PC-3 (cell line): Measurements from ENCODE around the gene CTBP2. TPM values are rescaled to one million over a fixed set of nuclear protein-coding genes. Genes with fewer than 3 reads are reported as not detected.

ENCODE experiments used
- ATAC-seq: fragments of 200-7000 bp; cut with Tn5 transposase; 2 replicates; pipeline ENCODE4 v1.9.1; 2020; ENCODE audit warnings: mild to moderate bottlenecking, moderate library complexity
- BruUV-seq: library from RNA; stranded (reverse); fragments of 400-500 nt; replicated peaks from 2 replicates; lab custom pipeline; 2021; lab: Mats Ljungman, UMichigan
- CTCF ChIA-PET: fragments of 300-600 bp; sonication (Branson Sonifier 250); formaldehyde crosslinking; loops from one replicate; lab custom pipeline; 2022; ENCODE audit warnings: antibody characterized with exemption; lab: Charles Lee
- POLR2A ChIA-PET: fragments of 300-600 bp; sonication (Branson Sonifier 250); formaldehyde crosslinking; loops from one replicate; lab custom pipeline; 2022; ENCODE audit warnings: antibody characterized with exemption; ENCODE audit not compliant: unreplicated experiment; lab: Charles Lee
- DNase-seq: peaks from one replicate; pipeline ENCODE4 v3.0.0-alpha.2; 2015
- H2AFZ ChIP-seq: fragments of 300-600 bp; sonication (generic); 2 replicates; pipeline ENCODE4 v1.6.0; 2016; ENCODE audit warnings: antibody characterized with exemption, low read length
- H3F3A ChIP-seq: fragments of 300-600 bp; sonication (generic); one replicate; pipeline ENCODE4 v1.6.0; 2017; ENCODE audit warnings: antibody characterized with exemption, low read length, control low read depth, mild to moderate bottlenecking; ENCODE audit not compliant: unreplicated experiment
- H3K27ac ChIP-seq: fragments of 300-600 bp; sonication (generic); 2 replicates; pipeline ENCODE4 v1.5.1; 2016; ENCODE audit warnings: mild to moderate bottlenecking, low read length
- H3K27me3 ChIP-seq: fragments of 300-600 bp; sonication (generic); 2 replicates; pipeline ENCODE4 v1.6.1; 2016; ENCODE audit warnings: low read length, mixed read lengths
- H3K36me3 ChIP-seq: fragments of 300-600 bp; sonication (generic); 2 replicates; pipeline ENCODE4 v1.6.1; 2016; ENCODE audit warnings: low read depth, mixed run types, low read length, mixed read lengths
- H3K4me1 ChIP-seq: fragments of 300-600 bp; sonication (generic); 2 replicates; pipeline ENCODE4 v1.5.1; 2016; ENCODE audit warnings: low read length; ENCODE audit not compliant: insufficient read depth
- H3K4me2 ChIP-seq: fragments of 300-600 bp; sonication (generic); 2 replicates; pipeline ENCODE4 v1.6.0; 2016; ENCODE audit warnings: low read length
- H3K4me3 ChIP-seq: fragments of 300-600 bp; sonication (generic); 2 replicates; pipeline ENCODE4 v1.5.1; 2016; ENCODE audit warnings: mild to moderate bottlenecking, low read length, mixed read lengths
- H3K79me2 ChIP-seq: fragments of 300-600 bp; sonication (generic); 2 replicates; pipeline ENCODE4 v1.6.1; 2017; ENCODE audit warnings: low read length, mixed read lengths
- H3K9ac ChIP-seq: fragments of 300-600 bp; sonication (generic); 2 replicates; pipeline ENCODE4 v1.6.0; 2016; ENCODE audit warnings: mild to moderate bottlenecking, low read length
- H3K9me2 ChIP-seq: fragments of 300-600 bp; sonication (generic); replicated peaks from 2 replicates; pipeline ENCODE4 v1.6.1; 2016; ENCODE audit warnings: mixed run types, low read length, mixed read lengths
- H3K9me3 ChIP-seq: fragments of 300-600 bp; sonication (generic); 2 replicates; pipeline ENCODE4 v1.6.1; 2016; ENCODE audit warnings: low read length, mixed read lengths
- H4K20me1 ChIP-seq: fragments of 300-600 bp; sonication (generic); 2 replicates; pipeline ENCODE4 v1.6.1; 2016; ENCODE audit warnings: low read length, mixed read lengths
- CTCF ChIP-seq: fragments of 300-600 bp; sonication (generic); conservative IDR thresholded peaks from 2 replicates; pipeline ENCODE4 v1.5.1; 2017; ENCODE audit warnings: antibody characterized with exemption, low read depth, mild to moderate bottlenecking, low read length
- EZH2 ChIP-seq: fragments of 300-600 bp; sonication (generic); IDR thresholded peaks from one replicate; pipeline ENCODE4 v1.6.1; 2017; ENCODE audit warnings: antibody characterized with exemption, mild to moderate bottlenecking, low read length; ENCODE audit not compliant: unreplicated experiment
- EZH2phosphoT487 ChIP-seq: fragments of 300-600 bp; sonication (generic); IDR thresholded peaks from 2 replicates; pipeline ENCODE4 v1.6.1; 2018; ENCODE audit warnings: mild to moderate bottlenecking, antibody characterized with exemption, low read length, borderline replicate concordance
- intact Hi-C: fragments of 100-400 bp; cut with micrococcal nuclease; formaldehyde crosslinking; loops from 2 replicates; pipeline ENCODE4 v1.9.0; 2023
- total RNA-seq: library from RNA; depleted of rRNA; stranded (reverse); fragments of >200 nt; gene quantifications from 2 replicates; pipeline ENCODE4 v1.2.3, GENCODE V29; 2014

Gene CTBP2
- total RNA-seq, 1 experiment from 2014 or later: 78.9 TPM

- POLR2A ChIA-PET: no interaction called here
- intact Hi-C loops: no loop called here
These were observed 177.0 kb downstream of the CTBP2 start for GRCh38 chr10:124983321-124983720.

GRCh38 chr10:124978376-124978725 is 182.0 kb downstream of the CTBP2 start:
- Histone ChIP-seq H3K4me3 (no peak overlapping the region), H3K36me3 (peaks cover 8% of the 10 kb centered on the region), H3K79me2 (no peaks in the 10 kb centered on the region), H3K9ac (no peak overlapping the region), H3K4me2 (no peak overlapping the region), H4K20me1 (no peaks in the 10 kb centered on the region), H3K4me1 (no peaks in the 10 kb centered on the region), H3K27me3 (no peaks in the 10 kb centered on the region), H3F3A (no peaks in the 10 kb centered on the region), H2AFZ (no peak overlapping the region), H3K9me2 (no peaks in the 10 kb centered on the region), H3K9me3 (no peaks in the 10 kb centered on the region), H3K27ac (no peak overlapping the region)
- POLR2A ChIA-PET: no interaction called here
- CTCF ChIA-PET: interaction anchor here (0.6 kb wide), 1 partner anchor 42 kb away, joined by 12 read pairs; no protein-coding TSS in a partner anchor
- DNase-seq (no peak), ATAC-seq (no peak)
- TF ChIP-seq CTCF: no peak
- no TSS peak for BruUV-seq
- intact Hi-C loops: no loop called here

More at GRCh38 chr10:124983321-124983720, 177.0 kb downstream of the CTBP2 start:
- ATAC-seq (no peak), DNase-seq (no peak)
- BruUV-seq: no TSS peak
- H3K4me2 ChIP-seq: no peak overlapping the region
- H3F3A ChIP-seq: no peaks in the 10 kb centered on the region
- no peaks in the 10 kb centered on the region for H3K9me2 ChIP-seq
- H4K20me1 ChIP-seq: no peaks in the 10 kb centered on the region
- no peak overlapping the region for H2AFZ ChIP-seq
- CTCF ChIA-PET: no interaction called here
- no peak overlapping the region for H3K4me3 ChIP-seq
- no peaks in the 10 kb centered on the region for H3K27me3 ChIP-seq
- H3K79me2 ChIP-seq: no peaks in the 10 kb centered on the region
- H3K27ac ChIP-seq: no peak overlapping the region
- no peak for TF ChIP-seq EZH2phosphoT487
- TF ChIP-seq EZH2: no peak
- no peak for TF ChIP-seq CTCF
- H3K9me3 ChIP-seq: no peaks in the 10 kb centered on the region
- H3K4me1 ChIP-seq: no peaks in the 10 kb centered on the region
- no peak overlapping the region for H3K9ac ChIP-seq
- peaks cover 16% of the 10 kb centered on the region for H3K36me3 ChIP-seq

- ChIA-PET POLR2A (interaction anchor here (0.7 kb wide), 1 partner anchor 194 kb away, joined by 53 read pairs; no protein-coding TSS in a partner anchor), CTCF (interaction anchor here (0.6 kb wide), 1 partner anchor 42 kb away, joined by 12 read pairs; no protein-coding TSS in a partner anchor)
- no TSS peak for BruUV-seq
- no peak for TF ChIP-seq EZH2
- TF ChIP-seq EZH2phosphoT487: no peak
- TF ChIP-seq CTCF: no peak
- ATAC-seq (no peak), DNase-seq (no peak)
- Histone ChIP-seq H3K79me2 (no peaks in the 10 kb centered on the region), H3K4me3 (no peak overlapping the region), H3K4me2 (no peak overlapping the region), H4K20me1 (no peaks in the 10 kb centered on the region), H3K9ac (no peak overlapping the region), H3K9me3 (no peaks in the 10 kb centered on the region), H3K27me3 (no peaks in the 10 kb centered on the region), H3K27ac (no peak overlapping the region), H2AFZ (no peak overlapping the region), H3K9me2 (no peaks in the 10 kb centered on the region), H3K36me3 (peaks cover 8% of the 10 kb centered on the region), H3K4me1 (no peaks in the 10 kb centered on the region), H3F3A (no peaks in the 10 kb centered on the region)
- intact Hi-C loops: no loop called here
These were observed 182.6 kb downstream of the CTBP2 start for GRCh38 chr10:124977648-124978375.
